GM12878 (cell line): ENCODE results near the gene ZPR1. TPM values are rescaled to one million over a fixed set of nuclear protein-coding genes. Genes with fewer than 3 reads are reported as not detected.

Experiments
- ATAC-seq: fragments of 200-7000 bp; cut with Tn5 transposase; 3 replicates; pipeline ENCODE4 v1.9.1; 2020; ENCODE audit warnings: mild to moderate bottlenecking, moderate library complexity
- BruUV-seq: library from RNA; stranded (reverse); fragments of 400-500 nt; replicated peaks from 2 replicates; lab custom pipeline; 2021; lab: Mats Ljungman, UMichigan
- CTCF ChIA-PET: fragments of 300-600 bp; sonication (Branson Sonifier 250); formaldehyde crosslinking; extraction: SDS; loops from one replicate; lab custom pipeline; 2021; ENCODE audit warnings: inconsistent platforms; lab: Yijun Ruan, JAX
- POLR2A ChIA-PET: fragments of 350-600 bp; formaldehyde crosslinking; extraction: SDS; loops from one replicate; lab custom pipeline; 2021; ENCODE audit warnings: inconsistent platforms; lab: Charles Lee
- RAD21 ChIA-PET: fragments of 300-600 bp; sonication (Branson Sonifier 250); formaldehyde crosslinking; loops from one replicate; lab custom pipeline; 2023; ENCODE audit warnings: antibody characterized with exemption; ENCODE audit not compliant: unreplicated experiment; lab: Charles Lee
- SMC1A ChIA-PET: fragments of 300-600 bp; sonication (Branson Sonifier 250); formaldehyde crosslinking; loops from one replicate; lab custom pipeline; 2023; ENCODE audit not compliant: unreplicated experiment, uncharacterized antibody; lab: Charles Lee
- DNase-seq: peaks from one replicate; pipeline ENCODE4 v3.0.0-alpha.2; 2011; ENCODE audit warnings: low read depth, low spot score
- FAIRE-seq: peaks from 3 replicates; lab custom pipeline; 2011; peaks lifted over from hg19 to GRCh38; lab: Jason Lieb, UNC
- H2AFZ ChIP-seq: 2 replicates; pipeline ENCODE4 v1.6.0; 2011; ENCODE audit warnings: low read depth, low read length, control low read depth; ENCODE audit not compliant: control insufficient read depth
- H3K27ac ChIP-seq: 2 replicates; pipeline ENCODE4 v1.5.1; 2011; ENCODE audit warnings: control low read depth; ENCODE audit not compliant: control insufficient read depth, insufficient read depth
- H3K27me3 ChIP-seq, 2 experiments: replicated peaks in 1 of 2; 2 replicates each; pipeline versions ENCODE4 v1.6.0 to v1.6.1; 2011; ENCODE audit warnings: low read length in 1 of 2; ENCODE audit not compliant: control insufficient read depth in 2 of 2, insufficient read depth in 2 of 2
- H3K36me3 ChIP-seq, 2 experiments: 2 replicates each; pipeline ENCODE4 v1.5.1; 2011; ENCODE audit warnings: low read length in 1 of 2; ENCODE audit not compliant: control insufficient read depth in 2 of 2, insufficient read depth in 2 of 2
- H3K4me1 ChIP-seq: 2 replicates; pipeline ENCODE4 v1.6.1; 2011; ENCODE audit warnings: mild to moderate bottlenecking, low read length, moderate library complexity, mixed read lengths; ENCODE audit not compliant: control insufficient read depth, insufficient read depth
- H3K4me2 ChIP-seq: 2 replicates; pipeline ENCODE4 v1.6.0; 2011; ENCODE audit warnings: control low read depth; ENCODE audit not compliant: control insufficient read depth, insufficient read depth
- H3K4me3 ChIP-seq: fragments of 200-600 bp; sonication (generic); 2 replicates; pipeline ENCODE4 v1.5.1; 2016
- H3K79me2 ChIP-seq: 2 replicates; pipeline ENCODE4 v1.6.0; 2011; ENCODE audit warnings: low read length; ENCODE audit not compliant: control insufficient read depth, insufficient read depth
- H3K9ac ChIP-seq: 2 replicates; pipeline ENCODE4 v1.8.0; 2011; ENCODE audit warnings: low read length, control low read depth, mixed read lengths; ENCODE audit not compliant: control insufficient read depth, insufficient read depth
- H3K9me3 ChIP-seq: replicated peaks from 3 replicates; pipeline ENCODE4 v1.5.1; 2011; ENCODE audit warnings: mild to moderate bottlenecking, low read length; ENCODE audit not compliant: control insufficient read depth, insufficient read depth
- H4K20me1 ChIP-seq: 2 replicates; pipeline ENCODE4 v1.6.0; 2011; ENCODE audit not compliant: control insufficient read depth, insufficient read depth
- ATF3 ChIP-seq: IDR thresholded peaks from 2 replicates; pipeline ENCODE4 v1.6.1; 2011; ENCODE audit warnings: low read depth, mild to moderate bottlenecking, low read length, moderate library complexity, borderline replicate concordance; ENCODE audit errors: extremely low read depth
- CEBPB ChIP-seq, 2 experiments: fragments of 150-350 bp in 1 of 2; IDR thresholded peaks; 2 replicates each; pipeline ENCODE4 v1.6.1; 2012 to 2014; ENCODE audit warnings: low read depth in 2 of 2, low read length in 2 of 2, borderline replicate concordance in 1 of 2, inconsistent platforms in 1 of 2
- CHD1 ChIP-seq: IDR thresholded peaks from 2 replicates; pipeline ENCODE4 v1.6.1; 2012; ENCODE audit warnings: low read depth, low read length, improper control_type of control experiment
- CTCF ChIP-seq, 3 experiments: IDR thresholded peaks in 2 of 3; conservative IDR thresholded peaks in 1 of 3; 2 replicates each; pipeline ENCODE4 v1.5.1; 2011; ENCODE audit warnings: low read depth in 3 of 3, low read length in 3 of 3, mild to moderate bottlenecking in 3 of 3, control low read depth in 2 of 3, moderate library complexity in 2 of 3, inconsistent platforms in 1 of 3, mixed read lengths in 1 of 3; ENCODE audit not compliant: control insufficient read depth in 2 of 3, insufficient read depth in 1 of 3; ENCODE audit errors: extremely low read depth in 1 of 3
- FOS ChIP-seq: IDR thresholded peaks from 3 replicates; pipeline ENCODE4 v1.6.1; 2011; ENCODE audit warnings: borderline replicate concordance; ENCODE audit not compliant: insufficient read length; ENCODE audit errors: extremely low read depth
- FOXK2 ChIP-seq: fragments of 450-650 bp; IDR thresholded peaks from 2 replicates; pipeline ENCODE4 v1.6.1; 2017; ENCODE audit warnings: mild to moderate bottlenecking, moderate library complexity
- IRF3 ChIP-seq: fragments of 450-650 bp; IDR thresholded peaks from 2 replicates; pipeline ENCODE4 v1.6.1; 2014; ENCODE audit warnings: mild to moderate bottlenecking
- MEF2A ChIP-seq: IDR thresholded peaks from 2 replicates; pipeline ENCODE4 v1.6.1; 2011; ENCODE audit warnings: low read depth, mild to moderate bottlenecking, low read length, moderate library complexity; ENCODE audit not compliant: insufficient read depth
- MYB ChIP-seq: fragments of 150-350 bp; IDR thresholded peaks from 2 replicates; pipeline ENCODE4 v1.6.1; 2014; ENCODE audit warnings: mild to moderate bottlenecking, low read depth, low read length, borderline replicate concordance
- NFYA ChIP-seq: IDR thresholded peaks from 2 replicates; pipeline ENCODE4 v1.6.1; 2011; ENCODE audit warnings: low read depth, mild to moderate bottlenecking, low read length, improper control_type of control experiment, borderline replicate concordance
- NRF1 ChIP-seq: conservative IDR thresholded peaks from 2 replicates; pipeline ENCODE4 v1.6.1; 2011; ENCODE audit warnings: mild to moderate bottlenecking, low read depth, low read length, improper control_type of control experiment
- POLR2AphosphoS5 ChIP-seq: IDR thresholded peaks from 2 replicates; pipeline ENCODE4 v1.6.1; 2011; ENCODE audit warnings: mild to moderate bottlenecking, low read length, inconsistent platforms
- SPI1 ChIP-seq: IDR thresholded peaks from 2 replicates; pipeline ENCODE4 v1.6.1; 2011; ENCODE audit warnings: low read depth, mild to moderate bottlenecking, low read length, moderate library complexity, borderline replicate concordance; ENCODE audit not compliant: insufficient read depth
- WGBS: methylation state at CpG from one replicate; pipeline ENCODE4 v1.1.6; 2016; ENCODE audit warnings: low lambda C conversion rate; ENCODE audit not compliant: insufficient replicate concordance, insufficient coverage; ENCODE audit errors: missing lambda C conversion rate; 5-methylcytosine and 5-hydroxymethylcytosine counted together
- in situ Hi-C: fragments of 300-500 bp; cut with MboI; formaldehyde crosslinking; loops from 9 replicates; pipeline ENCODE4 v1.14.3; 2018; ENCODE audit warnings: mixed read lengths
- intact Hi-C: fragments of 100-400 bp; cut with micrococcal nuclease; formaldehyde crosslinking; loops from one replicate; pipeline ENCODE4 v1.14.2; 2022; ENCODE audit not compliant: unreplicated experiment
- polyA plus RNA-seq, 11 experiments: library from polyadenylated mRNA; depleted of rRNA in 4 of 11; unstranded in 6 of 11; stranded (reverse) in 5 of 11; fragments of >200 nt; fragmentation: Nextera tagmentation in 4 of 11; fragmentation: Illumina TruSeq in 1 of 11; extraction: Ambion mirVana in 4 of 11; extraction: Trizol in 1 of 11; gene quantifications; 1 replicate in 1 of 11; 2 replicates in 10 of 11; pipeline versions ENCODE4 v1.2.1 to v1.2.3, GENCODE V29; 2011 to 2016; ENCODE audit warnings: inconsistent platforms in 2 of 11, missing spikeins in 2 of 11, low read depth in 1 of 11
- total RNA-seq, 4 experiments: library from RNA; depleted of rRNA in 3 of 4; stranded (reverse); fragments of >200 nt in 3 of 4; fragmentation: Illumina TruSeq in 1 of 4; extraction: Trizol in 1 of 4; gene quantifications; 2 replicates each; pipeline versions ENCODE4 v1.2.1 to v1.2.3, GENCODE V29; 2013 to 2021

The ZPR1 gene
- total and polyA plus RNA-seq, 10 of the 15 experiments (the other 5 are each of a cell fraction or from before 2014, with no cell fraction given) = 9.3 to 89.7 (median 54.7) TPM

GRCh38 chr11:116731821-116732220, 56.0 kb downstream of the ZPR1 start:
- ATAC-seq (no peak), FAIRE-seq (no peak), DNase-seq (no peak)
- in situ Hi-C loops (no loop called here), intact Hi-C loops (loop anchor here (1.0 kb wide), 2 partner anchors 104 to 374 kb away; no protein-coding TSS in a partner anchor)
- no peaks in the 10 kb centered on the region; a peak in 1 of 4 replicates for H3K27me3 ChIP-seq
- H3K4me3 ChIP-seq = no peak overlapping the region
- no peak overlapping the region for H2AFZ ChIP-seq
- WGBS = 40% methylated on average over 2 of the region's 2 CpGs
- ChIA-PET RAD21 (interaction anchor here (0.8 to 2.5 kb wide), 6 partner anchors 11 to 375 kb away, joined by 3 to 19 read pairs (median 10); partner anchors contain the start of gene APOA5), CTCF (interaction anchor here (0.7 to 5.9 kb wide), 17 partner anchors 9 to 449 kb away, joined by 3 to 58 read pairs (median 6); partner anchors contain the start of genes APOA5, PAFAH1B2 and SIDT2), SMC1A (interaction anchor here (1.0 to 2.2 kb wide), 7 partner anchors 12 to 495 kb away, joined by 3 to 16 read pairs (median 4); partner anchors contain the start of gene PAFAH1B2), POLR2A (interaction anchor here (0.6 kb wide), 1 partner anchor 38 kb away, joined by 3 read pairs; no protein-coding TSS in a partner anchor)
- no TSS peak for BruUV-seq
- no peaks in the 10 kb centered on the region for H4K20me1 ChIP-seq
- H3K4me2 ChIP-seq = no peak overlapping the region
- H3K79me2 ChIP-seq = no peaks in the 10 kb centered on the region
- H3K9ac ChIP-seq = no peak overlapping the region
- H3K4me1 ChIP-seq = peaks cover 16% of the 10 kb centered on the region
- no peaks in the 10 kb centered on the region for H3K9me3 ChIP-seq
- no peaks in the 10 kb centered on the region for H3K36me3 ChIP-seq
- TF ChIP-seq MEF2A (no peak), NFYA (no peak), POLR2AphosphoS5 (no peak), SPI1 (no peak), NRF1 (no peak), FOXK2 (no peak), CHD1 (no peak), FOS (no peak), CEBPB (IDR thresholded peaks at IDR 0.05; ENCODE audit: borderline replicate concordance in 1 of 2, low read depth in 2 of 2, low read length in 2 of 2) (no peak), IRF3 (no peak), ATF3 (no peak), CTCF (IDR thresholded peaks at IDR 0.05 in 2 of 3, conservative IDR thresholded peaks at IDR 0.05 in 1 of 3; ENCODE audit: control insufficient read depth in 2 of 3, extremely low read depth in 1 of 3, insufficient read depth in 1 of 3, low read depth in 3 of 3, low read length in 3 of 3) (no peak), MYB (no peak)
- H3K27ac ChIP-seq = no peak overlapping the region
